Endothelial cell of umbilical vein (primary cell): ENCODE measurements around the gene PAK2. TPM values are rescaled to one million over a fixed set of nuclear protein-coding genes. Genes with fewer than 3 reads are reported as not detected.

Experiments used
- Bru-seq: library from RNA; stranded (reverse); fragments of 400-500 nt; gene quantifications from one replicate; lab custom pipeline; 2021; lab: Mats Ljungman, UMichigan
- BruChase-seq, 2 experiments: library from RNA; stranded (reverse); fragments of 400-500 nt; gene quantifications; one replicate each; lab custom pipeline; 2021; lab: Mats Ljungman, UMichigan
- BruUV-seq: library from RNA; stranded (reverse); fragments of 400-500 nt; replicated peaks from 2 replicates; lab custom pipeline; 2021; lab: Mats Ljungman, UMichigan
- CTCF ChIA-PET: fragments of 300-600, 350-600 bp; sonication (Branson Sonifier 250); formaldehyde crosslinking; loops from one replicate; lab custom pipeline; 2021; ENCODE audit warnings: antibody characterized with exemption, inconsistent platforms; lab: Charles Lee
- POLR2A ChIA-PET: fragments of 300-600, 350-600 bp; sonication (Branson Sonifier 250); formaldehyde crosslinking; loops from one replicate; lab custom pipeline; 2021; ENCODE audit warnings: antibody characterized with exemption, inconsistent platforms; lab: Charles Lee
- DNase-seq: peaks from one replicate; pipeline ENCODE4 v3.0.0-alpha.2; 2011; ENCODE audit warnings: low read depth, low spot score
- FAIRE-seq: peaks from 2 replicates; lab custom pipeline; 2011; peaks lifted over from hg19 to GRCh38; lab: Jason Lieb, UNC
- H2AFZ ChIP-seq: 2 replicates; pipeline ENCODE4 v1.6.0; 2012; ENCODE audit warnings: low read depth, low read length, control low read depth, inconsistent platforms
- H3K27ac ChIP-seq: 2 replicates; pipeline ENCODE4 v1.5.1; 2011; ENCODE audit warnings: low read depth, mild to moderate bottlenecking, control low read depth, low read length, moderate library complexity; ENCODE audit not compliant: insufficient read depth
- H3K27me3 ChIP-seq, 2 experiments: 2 replicates each; pipeline versions ENCODE4 v1.6.0 to v1.6.1; 2011; ENCODE audit warnings: low read length in 2 of 2, mixed read lengths in 1 of 2; ENCODE audit not compliant: control insufficient read depth in 2 of 2, insufficient read depth in 2 of 2
- H3K36me3 ChIP-seq, 2 experiments: 2 replicates in 1 of 2; 3 replicates in 1 of 2; pipeline ENCODE4 v1.5.1; 2011; ENCODE audit warnings: low read length in 2 of 2, mild to moderate bottlenecking in 1 of 2, moderate library complexity in 1 of 2; ENCODE audit not compliant: control insufficient read depth in 2 of 2, insufficient read depth in 2 of 2; ENCODE audit errors: extremely low read depth in 1 of 2
- H3K4me1 ChIP-seq: 3 replicates; pipeline ENCODE4 v1.5.1; 2011; ENCODE audit warnings: mild to moderate bottlenecking, low read length; ENCODE audit not compliant: control insufficient read depth, insufficient read depth; ENCODE audit errors: extremely low read depth
- H3K4me2 ChIP-seq: 2 replicates; pipeline ENCODE4 v1.6.1; 2011; ENCODE audit warnings: low read length, control low read depth, mixed read lengths; ENCODE audit not compliant: insufficient read depth
- H3K4me3 ChIP-seq, 3 experiments: fragments of 200-600 bp in 1 of 3; sonication (generic), shearing (Covaris generic) in 1 of 3; replicated peaks in 1 of 3; 2 replicates each; pipeline ENCODE4 v1.5.1; 2011 to 2016; ENCODE audit warnings: control low read depth in 3 of 3, low read length in 3 of 3, mild to moderate bottlenecking in 2 of 3, inconsistent platforms in 1 of 3, low read depth in 1 of 3, moderate library complexity in 1 of 3; ENCODE audit not compliant: insufficient read depth in 1 of 3
- H3K79me2 ChIP-seq: 2 replicates; pipeline ENCODE4 v1.6.0; 2012; ENCODE audit warnings: low read length, inconsistent platforms; ENCODE audit not compliant: control insufficient read depth, insufficient read depth
- H3K9ac ChIP-seq: replicated peaks from 2 replicates; pipeline ENCODE3; 2011; ENCODE audit warnings: low read length, control low read depth; ENCODE audit not compliant: insufficient read depth; ENCODE audit errors: extremely low read depth
- H3K9me1 ChIP-seq: replicated peaks from 3 replicates; pipeline ENCODE4 v1.6.0; 2011; ENCODE audit warnings: mild to moderate bottlenecking, low read length; ENCODE audit not compliant: control insufficient read depth, insufficient read depth; ENCODE audit errors: extremely low read depth
- H3K9me3 ChIP-seq: replicated peaks from 2 replicates; pipeline ENCODE4 v1.5.1; 2012; ENCODE audit warnings: low read length, inconsistent platforms; ENCODE audit not compliant: control insufficient read depth, insufficient read depth
- H4K20me1 ChIP-seq: replicated peaks from 2 replicates; pipeline ENCODE3; 2011; ENCODE audit warnings: mild to moderate bottlenecking, low read length; ENCODE audit not compliant: control insufficient read depth, insufficient read depth; ENCODE audit errors: extremely low read depth
- EZH2 ChIP-seq: IDR thresholded peaks from 2 replicates; pipeline ENCODE4 v1.6.1; 2012; ENCODE audit warnings: borderline replicate concordance, low read depth, mild to moderate bottlenecking, moderate library complexity, low read length, inconsistent platforms; ENCODE audit not compliant: severe bottlenecking
- FOS ChIP-seq: IDR thresholded peaks from 2 replicates; pipeline ENCODE4 v1.6.1; 2011; ENCODE audit warnings: mild to moderate bottlenecking, low read length, moderate library complexity, borderline replicate concordance; ENCODE audit not compliant: insufficient read depth
- MYC ChIP-seq: IDR thresholded peaks from one replicate; pipeline ENCODE4 v1.6.1; 2011; ENCODE audit warnings: mild to moderate bottlenecking, low read depth, low read length
- POLR2A ChIP-seq: IDR thresholded peaks from 2 replicates; pipeline ENCODE4 v1.6.1; 2012; ENCODE audit warnings: low read depth, mild to moderate bottlenecking, control low read depth, low read length
- POLR2AphosphoS5 ChIP-seq: IDR thresholded peaks from 2 replicates; pipeline ENCODE4 v1.6.1; 2012; ENCODE audit warnings: low read depth, mild to moderate bottlenecking, control low read depth, low read length, moderate library complexity; ENCODE audit not compliant: insufficient read depth
- dilution Hi-C: fragments of 300-500 bp; cut with MboI; formaldehyde crosslinking; loops from one replicate; pipeline ENCODE4 v1.15.0; 2019; ENCODE audit warnings: low sequenced_read_pairs; ENCODE audit not compliant: extremely low pct_ligation_motif_present
- intact Hi-C: fragments of 100-400 bp; cut with micrococcal nuclease; formaldehyde crosslinking; loops from one replicate; pipeline ENCODE4 v1.10.0; 2022
- long read RNA-seq: library from polyadenylated mRNA; stranded (forward); transcript quantifications from one replicate; pipeline ENCODE4 v2.0.0, GENCODE V29; 2021
- polyA minus RNA-seq, 3 experiments: library from RNA; depleted of rRNA, polyadenylated mRNA; stranded (reverse); fragments of >200 nt; gene quantifications; 1 replicate in 1 of 3; 2 replicates in 2 of 3; pipeline ENCODE4 v1.2.3, GENCODE V29; 2011
- polyA plus RNA-seq, 4 experiments: library from polyadenylated mRNA; depleted of rRNA in 3 of 4; stranded (reverse) in 3 of 4; unstranded in 1 of 4; fragments of >200 nt; gene quantifications; 2 replicates each; pipeline versions ENCODE4 v1.2.1 to v1.2.3, GENCODE V29; 2011 to 2012; ENCODE audit warnings: missing spikeins in 1 of 4
- total RNA-seq: library from RNA; stranded (reverse); gene quantifications from 2 replicates; pipeline ENCODE4 v1.2.3, GENCODE V29; 2021

The PAK2 gene
- 85.8 and 98.9 TPM in 2 replicates for total RNA-seq
- polyA plus RNA-seq: 17.6 and 22.6 TPM in 2 replicates
- polyA plus RNA-seq (2011; cell fraction: cytosol; rRNA removed): 38.8 and 42.1 TPM in 2 replicates
- polyA plus RNA-seq (2011; cell fraction: nucleus; rRNA removed): 20.8 and 25.0 TPM in 2 replicates
- polyA plus RNA-seq (2012): 70.0 and 83.0 TPM in 2 replicates
- polyA minus RNA-seq: 93.4 and 135 TPM in 2 replicates
- polyA minus RNA-seq (2011; cell fraction: cytosol; rRNA and poly(A)+ RNA removed): 67.2 TPM
- 19.3 and 28.9 TPM in 2 replicates for polyA minus RNA-seq (2011; cell fraction: nucleus; rRNA and poly(A)+ RNA removed)
- percentile 90 among the genes with signal in this experiment for Bru-seq, nascent RNA
- BruChase-seq, experiment 1, labeled RNA remaining after a 6-hour chase: percentile 97 among the genes with signal in this experiment
- BruChase-seq, experiment 2, labeled RNA remaining after a 2-hour chase: percentile 91 among the genes with signal in this experiment
- long read RNA-seq, full-length matches to known transcripts: 30 of 56 reads
- long read RNA-seq, partial matches to known transcripts: 4 of 56 reads
- long read RNA-seq, other reads (novel, unspliced or antisense): 22 of 56 reads

DNA sequence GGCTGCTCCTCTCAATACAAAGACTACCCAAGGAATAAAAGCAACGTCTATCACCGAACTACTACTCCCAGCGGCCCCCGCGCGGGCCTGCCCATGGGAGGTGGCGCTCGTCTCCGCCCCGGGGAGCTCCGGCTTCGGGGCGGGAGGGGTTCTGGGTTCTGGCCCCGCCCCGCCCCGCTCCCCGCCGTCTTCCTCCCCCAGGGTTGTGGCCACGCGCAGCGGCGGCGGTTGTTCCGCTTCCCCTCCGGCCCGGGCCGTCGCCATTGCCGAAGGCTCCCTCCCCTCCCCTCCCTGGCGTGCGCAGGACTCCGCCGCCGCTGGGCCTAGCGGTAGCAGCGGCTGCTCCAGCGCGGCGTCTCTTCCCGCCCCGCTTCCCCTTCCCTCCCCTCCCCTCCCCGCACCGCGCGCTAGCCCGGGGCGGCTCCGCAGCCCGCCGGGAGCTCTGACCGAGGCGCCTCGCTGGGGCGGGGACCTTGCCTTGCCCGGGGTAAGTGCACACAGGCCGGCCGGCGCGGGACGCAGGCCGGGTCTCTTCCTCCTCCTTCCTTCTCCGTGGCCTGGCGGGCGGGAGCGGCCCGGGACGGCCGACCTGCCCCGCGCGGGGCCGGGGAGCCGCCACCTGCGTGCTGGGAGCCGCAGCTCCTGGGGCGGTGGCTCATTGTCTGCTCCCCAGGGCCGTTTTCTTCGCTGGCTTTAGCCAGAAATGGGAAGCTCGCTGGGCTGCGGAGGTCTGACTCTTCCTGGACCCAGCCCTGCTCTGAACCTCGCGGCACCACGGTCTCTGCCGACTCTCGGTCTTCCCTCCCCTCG lies at the start of gene PAK2:
TSS of gene PAK2 (plus strand) at position 187 of the 810 bp plus-strand sequence. CDS start 42,790 bp downstream, outside the sequence.
- H3K9me3 ChIP-seq: no peaks in the 10 kb centered on the region
- H3K4me2 ChIP-seq: peak within 1 kb of the TSS; percentile 91
- DNase-seq (peak; percentile 85), FAIRE-seq (peak; percentile 81)
- ChIA-PET POLR2A (interaction anchor here (0.6 to 1.2 kb wide), 5 partner anchors 28 to 146 kb away, joined by 3 to 10 read pairs (median 5); partner anchors contain the start of genes CEP19, PIGX and SENP5), CTCF (interaction anchor here (0.6 to 2.0 kb wide), 13 partner anchors 12 to 1079 kb away, joined by 3 to 6 read pairs (median 4); partner anchors contain the start of genes CEP19, NCBP2 and PIGX)
- peak within 1 kb of the TSS; percentile 61 for H3K27ac ChIP-seq
- BruUV-seq: no TSS peak
- peak within 1 kb of the TSS; percentile 78 to 95 (median 85) for H3K4me3 ChIP-seq
- H4K20me1 ChIP-seq: no peaks in the 10 kb centered on the region
- peak within 1 kb of the TSS; percentile 49 for H2AFZ ChIP-seq
- peaks cover 47% of the 10 kb centered on the region for H3K79me2 ChIP-seq
- no peaks in the 10 kb centered on the region for H3K9me1 ChIP-seq
- no peaks in the 10 kb centered on the region for H3K36me3 ChIP-seq
- peaks cover 5% of the 10 kb centered on the region for H3K4me1 ChIP-seq
- intact Hi-C loops (loop anchor here (1.0 to 5.0 kb wide), 4 partner anchors 27 to 1298 kb away; partner anchors contain the start of genes ACAP2, CEP19 and PIGX), dilution Hi-C loops (no loop called here)
- TF ChIP-seq EZH2 (no peak), FOS (no peak), MYC (peak; percentile 34), POLR2A (peak; percentile 78), POLR2AphosphoS5 (peak; percentile 75)
- no peaks in the 10 kb centered on the region for H3K27me3 ChIP-seq
- peak within 1 kb of the TSS; percentile 89 for H3K9ac ChIP-seq
